ENCODE results near the gene SHISA4.
"Not testable (repeated sequence)": the region's sequence is repeated elsewhere in the genome, so short reads cannot be mapped to it uniquely, and the experiment has no call there.

SHISA4 gene

GRCh38 chr1:201898992-201899391 lies 10.3 kb downstream of the SHISA4 start:
- no peak for DNase-seq (ENCODE audit: low spot score)

GRCh38 chr1:201899683-201900429 lies 11.2 kb downstream of the SHISA4 start:
- DNase-seq (ENCODE audit: low spot score) = no peak

DNA sequence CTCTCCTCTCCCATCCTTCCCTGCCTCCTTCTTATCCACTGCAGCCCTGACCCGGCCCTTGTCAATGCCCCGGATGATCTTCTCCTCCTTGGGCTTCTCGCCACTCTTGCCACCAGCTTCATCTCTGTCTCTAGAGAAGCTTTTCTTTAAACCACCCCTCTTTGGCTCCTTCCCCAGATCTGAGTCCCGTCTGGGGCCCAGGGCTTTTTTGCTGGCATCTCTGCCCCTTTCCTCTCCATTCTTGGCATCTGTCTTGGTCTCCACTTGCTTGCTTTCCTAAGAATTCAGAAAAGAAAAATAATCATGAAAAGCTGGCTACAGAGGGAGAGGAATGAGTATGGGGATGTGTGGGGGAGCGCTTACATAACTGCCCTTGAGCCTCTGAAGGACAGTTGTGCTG lies 11.8 kb downstream of the SHISA4 start:
- no peak for DNase-seq (ENCODE audit: low spot score)

- DNase-seq (ENCODE audit: low spot score) = not testable (repeated sequence)
Measured at GRCh38 chr1:201901036-201901435, 12.3 kb downstream of the SHISA4 start.

GRCh38 chr1:201902198-201902597 lies 13.5 kb downstream of the SHISA4 start:
- no peak for DNase-seq (ENCODE audit: low spot score)

- DNase-seq (ENCODE audit: low spot score) = no peak
Measured at GRCh38 chr1:201903135-201903534, 14.4 kb downstream of the SHISA4 start.

GRCh38 chr1:201904579-201904978 lies 15.9 kb downstream of the SHISA4 start:
- no peak for DNase-seq (ENCODE audit: low spot score)

GRCh38 chr1:201905234-201905890 lies 16.7 kb downstream of the SHISA4 start:
- no peak for DNase-seq (ENCODE audit: low spot score)

- no peak for DNase-seq (ENCODE audit: low spot score)
Measured at GRCh38 chr1:201906336-201906735, 17.6 kb downstream of the SHISA4 start.

- DNase-seq (ENCODE audit: low spot score) = no peak
Measured at GRCh38 chr1:201907621-201908020, 18.9 kb downstream of the SHISA4 start.

DNA sequence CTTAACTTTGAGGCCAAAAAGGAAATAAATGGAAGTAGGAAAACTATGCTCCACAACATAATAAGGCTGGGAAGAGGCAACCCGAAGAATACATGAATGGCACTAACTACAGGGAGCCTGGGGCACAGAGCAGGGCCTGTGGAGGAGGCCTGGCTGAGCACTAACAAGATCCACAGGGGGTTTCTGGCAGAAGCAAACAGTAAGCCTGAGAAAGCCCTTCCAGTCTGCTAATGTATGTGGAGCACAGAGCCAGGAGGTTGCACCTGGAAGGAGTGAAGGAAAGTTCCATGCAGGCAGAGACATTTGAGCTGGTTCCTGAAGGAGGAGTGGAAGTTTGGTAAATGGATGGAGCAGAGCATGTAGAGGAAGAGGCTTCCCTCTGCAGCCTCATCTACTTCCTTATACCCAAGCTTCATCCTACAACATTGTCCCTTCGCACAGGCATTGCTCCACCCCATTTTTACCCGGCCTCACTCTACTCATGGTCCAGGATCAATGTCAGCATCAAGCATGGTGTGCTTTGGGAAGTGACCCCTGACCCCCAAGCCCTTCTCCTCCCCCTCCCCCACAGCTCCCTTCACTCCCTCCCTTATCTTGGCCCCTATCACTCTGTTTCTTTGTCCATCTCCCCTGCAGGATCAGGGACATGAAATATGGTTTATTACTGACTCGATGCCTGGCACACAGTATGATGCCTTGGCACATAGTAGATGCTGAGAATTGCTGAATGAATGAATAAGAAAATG lies 23.3 kb downstream of the SHISA4 start:
- no peak for DNase-seq (ENCODE audit: low spot score)

DNA sequence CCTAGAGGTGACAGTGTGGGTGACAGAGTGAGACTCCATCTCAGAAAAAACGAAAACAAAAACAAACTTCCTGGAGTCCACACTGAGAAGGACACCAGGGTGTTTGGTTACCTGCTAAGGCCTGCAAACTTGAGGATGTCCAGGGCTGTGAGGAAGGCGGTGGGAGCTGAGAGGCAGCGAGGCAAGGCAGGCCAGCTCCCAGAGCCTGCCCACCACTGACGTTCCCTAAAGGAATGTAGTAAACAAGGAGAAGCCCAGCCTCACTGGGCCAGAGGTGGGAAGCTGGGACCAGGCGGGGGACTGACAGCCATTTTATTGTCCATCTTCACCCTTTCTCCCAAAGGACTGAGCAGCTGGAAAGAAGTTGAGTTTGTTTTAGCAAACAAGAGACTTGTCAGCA lies 24.1 kb downstream of the SHISA4 start:
- DNase-seq (ENCODE audit: low spot score) = no peak

GRCh38 chr1:201914456-201915235 lies 25.9 kb downstream of the SHISA4 start:
- no peak for DNase-seq (ENCODE audit: low spot score)

- DNase-seq (ENCODE audit: low spot score) = no peak
Measured at GRCh38 chr1:201916649-201917249, 28.1 kb downstream of the SHISA4 start.

GRCh38 chr1:201917362-201918033 lies 28.8 kb downstream of the SHISA4 start:
- no peak for DNase-seq (ENCODE audit: low spot score)

- no peak for DNase-seq (ENCODE audit: low spot score)
Measured at GRCh38 chr1:201918343-201918742, 29.6 kb downstream of the SHISA4 start.

GRCh38 chr1:201921952-201922558 lies 33.4 kb downstream of the SHISA4 start:
- no peak for DNase-seq (ENCODE audit: low spot score)

DNA sequence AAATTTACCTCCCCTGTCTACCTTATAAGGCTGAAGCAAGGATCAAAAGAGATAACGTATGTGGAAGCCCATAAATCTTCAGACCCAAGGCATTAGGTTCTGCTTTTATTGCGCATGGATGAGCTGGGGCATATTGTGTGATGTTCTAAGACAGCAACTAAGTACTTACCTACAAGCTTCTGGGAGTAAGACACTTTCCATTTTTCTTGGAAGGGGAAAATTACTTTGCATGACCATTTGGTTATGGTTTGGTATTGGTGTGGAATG lies 36.5 kb downstream of the SHISA4 start:
- DNase-seq (ENCODE audit: low spot score) = no peak

GRCh38 chr1:201925981-201926645 lies 37.4 kb downstream of the SHISA4 start:
- DNase-seq (ENCODE audit: low spot score) = no peak

DNA sequence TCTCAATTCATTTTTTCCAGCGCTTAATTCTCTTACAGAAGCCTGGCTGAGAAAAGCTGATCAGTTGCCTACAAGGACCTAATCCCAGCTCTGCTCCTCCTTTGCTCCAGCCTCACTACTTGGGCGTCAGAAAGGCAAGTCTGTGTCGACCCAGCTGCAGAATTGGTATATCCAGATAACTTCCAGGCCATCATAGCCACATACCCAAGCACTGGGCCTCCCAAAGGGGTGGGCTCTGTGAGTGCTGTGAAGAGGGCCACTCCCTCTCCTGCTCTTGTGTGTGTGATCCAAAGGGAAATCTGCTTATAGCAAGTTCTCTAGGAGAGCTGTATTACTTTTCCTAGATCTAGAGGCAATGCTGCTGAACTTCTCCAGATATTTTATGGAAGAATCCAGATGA lies 39.6 kb downstream of the SHISA4 start:
- DNase-seq (ENCODE audit: low spot score) = no peak

GRCh38 chr1:201930137-201930536 lies 41.4 kb downstream of the SHISA4 start:
- DNase-seq (ENCODE audit: low spot score) = no peak

All from activated CD4-positive, alpha-beta T cell treated with anti-CD3 and anti-CD28 coated beads, Interleukin-2, Interleukin-4, amounts not matched to agents 100 ng/mL and 50 ng/mL, durations not matched to agents 16 hours and 8 hours (primary cell).